Spleen (tissue), 7 donors: Measurements from ENCODE around the gene GMEB2.
A peak's percentile ranks its signal among the peaks of the same experiment; 100 is the strongest.

Experiments
- CTCF ChIP-seq, 11 experiments: fragments of 200-600 bp in 7 of 11; fragments of 450-650 bp in 4 of 11; sonication (generic) in 4 of 11; IDR thresholded peaks in 8 of 11; conservative IDR thresholded peaks in 3 of 11; 1 replicate in 7 of 11; 2 replicates in 4 of 11; pipeline versions ENCODE4 v1.4.0 to v1.8.0; 2016 to 2021; ENCODE audit warnings: antibody characterized with exemption in 11 of 11, inconsistent platforms in 4 of 11, mild to moderate bottlenecking in 1 of 11
- POLR2A ChIP-seq, 3 donors: fragments of 450-650 bp; IDR thresholded peaks; one replicate each; pipeline ENCODE4 v1.5.1; 2017; ENCODE audit warnings: antibody characterized with exemption in 3 of 3, mild to moderate bottlenecking in 1 of 3
- donor health status: DM: no; HTN: no; CAD: no; lungs with moderate emphysema.
- donor health status: DM: no; HTN: no; CAD: no.
- donor health status: DM: no; HTN: no; CAD: no.

GRCh38 chr20:63635431-63636141 lies 8.7 kb upstream of the GMEB2 start:
- TF ChIP-seq POLR2A (IDR thresholded peaks at IDR 0.05) (peak in 1 of 3 donors; percentile 3), CTCF (IDR thresholded peaks at IDR 0.05 in 8 of 11, conservative IDR thresholded peaks at IDR 0.05 in 3 of 11) (no peak)
